CD4-positive, alpha-beta T cell treated with Interleukin-2 at 100 ng/mL for 4 hours (primary cell): Measurements from ENCODE around the gene IQSEC1.

Experiments used
- DNase-seq: peaks from one replicate; pipeline ENCODE4 v3.0.0-alpha.2; 2020; ENCODE audit warnings: low spot score

Gene IQSEC1

DNA sequence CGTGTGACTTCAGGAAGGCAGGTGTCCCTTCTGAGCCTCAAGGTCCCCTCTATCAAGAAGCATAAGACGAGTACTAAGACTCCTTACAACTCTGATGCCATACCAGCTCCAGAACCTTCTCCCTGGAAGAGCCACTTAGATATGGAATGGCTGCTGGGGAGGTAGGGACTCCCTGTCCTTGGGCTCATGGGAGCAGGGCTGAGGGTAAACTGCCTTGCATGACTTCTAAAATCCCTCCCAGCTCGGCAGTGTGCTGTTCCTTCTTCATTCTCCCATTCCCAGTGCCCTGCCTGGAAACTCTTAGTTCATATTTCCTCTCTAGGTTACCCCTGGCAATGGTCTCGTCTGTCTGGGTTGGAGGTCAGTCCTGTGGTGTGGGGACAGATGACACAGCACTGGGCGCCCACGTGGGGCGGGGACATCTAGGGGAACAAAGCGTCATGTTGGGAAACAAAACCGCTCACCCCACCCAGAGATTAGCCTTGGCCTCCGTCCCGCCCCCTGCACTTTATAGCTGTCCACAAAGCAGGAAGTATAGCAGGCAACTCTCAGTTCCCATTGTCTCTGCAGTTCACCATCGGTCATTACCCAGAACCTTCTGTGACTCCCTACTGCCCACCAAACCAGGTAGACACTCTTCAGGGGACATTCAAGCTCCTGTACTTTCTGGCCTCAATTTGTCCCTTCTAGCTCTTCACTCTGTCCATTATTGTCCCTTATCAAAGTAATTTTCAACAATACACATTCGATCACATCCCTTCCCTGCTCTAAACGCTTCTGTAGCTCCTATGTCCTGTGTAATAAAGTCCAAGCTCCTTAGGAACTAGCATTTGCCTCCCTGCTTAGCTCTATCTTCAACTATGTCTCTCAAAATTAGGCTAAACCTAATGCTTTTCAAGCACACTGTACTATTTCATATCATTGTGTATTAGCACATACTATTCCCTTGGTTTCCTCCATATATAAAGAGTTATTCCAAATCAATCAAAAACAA, 73.8 kb downstream of the IQSEC1 start:
- peak; percentile 32 for DNase-seq

DNA sequence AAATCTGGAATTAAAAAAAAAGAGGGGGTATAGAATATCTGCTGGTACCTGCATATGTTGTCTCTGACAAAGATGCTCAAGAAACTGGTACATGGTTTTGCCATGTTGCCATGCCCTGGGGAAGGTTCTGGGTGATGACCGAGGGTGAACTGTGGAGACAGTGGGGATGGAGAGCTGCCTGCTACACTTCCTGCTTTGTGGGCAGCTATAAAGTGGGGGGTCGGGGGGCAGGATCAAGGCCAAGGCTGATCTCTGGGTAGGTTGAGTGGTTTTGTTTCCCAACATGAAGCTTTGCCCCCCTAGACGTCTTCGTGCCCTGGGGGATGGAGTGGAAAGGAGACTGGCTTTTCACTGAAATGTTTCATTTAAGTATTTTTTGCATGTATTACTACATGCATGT, 74.6 kb downstream of the IQSEC1 start:
- DNase-seq, result no peak

DNA sequence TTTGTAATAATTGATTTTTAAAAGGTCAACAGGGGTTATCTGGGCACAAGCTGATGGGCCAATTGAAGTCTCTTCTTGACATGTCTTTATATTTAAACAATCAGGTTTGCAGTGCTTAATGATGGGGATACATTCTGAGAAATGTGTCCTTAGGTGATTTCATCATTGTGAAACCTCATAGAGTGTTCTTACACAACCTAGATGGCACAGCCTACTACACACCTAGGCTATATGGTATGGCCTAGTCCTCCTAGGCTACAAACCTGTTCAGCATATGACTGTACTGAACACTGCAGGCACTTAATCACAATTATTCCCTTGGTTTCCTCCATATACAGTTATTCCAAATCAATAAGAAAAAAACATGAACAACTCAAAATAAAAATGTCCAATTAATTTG, 75.8 kb downstream of the IQSEC1 start:
- no peak for DNase-seq

DNA sequence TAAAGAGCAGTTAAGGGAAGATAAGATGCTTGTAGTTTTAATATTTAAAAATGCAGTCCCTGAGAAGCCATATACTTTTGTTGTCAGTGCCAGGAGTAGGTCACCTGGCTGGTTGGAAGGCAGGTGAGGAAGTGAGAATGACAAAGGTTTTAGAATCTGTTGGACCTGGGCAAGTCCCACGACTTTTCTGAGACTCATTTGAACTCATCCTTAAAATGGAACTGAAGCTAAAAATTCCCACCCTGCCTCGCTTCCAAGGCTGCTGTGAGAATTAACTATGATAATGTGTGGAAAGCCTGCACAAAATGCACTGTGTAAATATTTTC, 77.1 kb downstream of the IQSEC1 start:
- DNase-seq, result no peak

DNA sequence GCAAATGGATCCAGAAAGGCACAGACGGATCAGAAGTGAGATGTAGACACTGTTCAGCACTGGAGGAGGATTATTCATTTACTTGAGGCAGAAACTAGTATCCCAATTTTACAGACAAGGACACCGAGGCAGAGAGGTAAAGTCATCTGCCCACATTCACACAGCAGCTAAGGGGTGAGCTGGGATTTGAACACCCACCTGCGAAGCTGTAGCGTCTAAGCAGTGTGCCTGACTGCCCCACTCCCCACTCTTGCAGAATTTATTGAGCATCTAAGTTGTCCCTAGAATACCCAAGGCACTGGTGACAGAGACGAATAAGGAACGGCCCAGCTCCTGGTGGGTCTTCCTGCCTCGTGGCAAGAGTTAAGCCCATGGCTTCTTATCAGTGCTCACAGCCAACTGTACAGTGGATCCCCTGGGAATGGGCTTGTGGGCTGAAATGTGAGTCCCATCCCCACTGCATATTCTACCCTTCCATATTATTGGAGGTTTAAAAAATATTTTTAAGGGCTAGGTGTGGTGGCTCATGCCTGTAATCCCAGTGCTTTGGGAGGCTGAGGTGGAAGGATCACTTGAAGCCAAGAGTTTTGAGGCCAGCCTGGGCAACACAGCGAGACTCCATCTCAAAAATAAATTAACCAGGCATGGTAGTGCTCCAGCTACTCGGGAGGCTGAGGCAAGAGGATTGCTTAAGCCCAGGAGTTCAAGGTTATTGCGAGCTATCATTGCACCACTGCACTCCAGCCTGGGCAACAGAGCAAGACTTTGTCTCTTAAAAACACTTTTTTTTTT, 77.6 kb downstream of the IQSEC1 start:
- DNase-seq, result no peak

DNA sequence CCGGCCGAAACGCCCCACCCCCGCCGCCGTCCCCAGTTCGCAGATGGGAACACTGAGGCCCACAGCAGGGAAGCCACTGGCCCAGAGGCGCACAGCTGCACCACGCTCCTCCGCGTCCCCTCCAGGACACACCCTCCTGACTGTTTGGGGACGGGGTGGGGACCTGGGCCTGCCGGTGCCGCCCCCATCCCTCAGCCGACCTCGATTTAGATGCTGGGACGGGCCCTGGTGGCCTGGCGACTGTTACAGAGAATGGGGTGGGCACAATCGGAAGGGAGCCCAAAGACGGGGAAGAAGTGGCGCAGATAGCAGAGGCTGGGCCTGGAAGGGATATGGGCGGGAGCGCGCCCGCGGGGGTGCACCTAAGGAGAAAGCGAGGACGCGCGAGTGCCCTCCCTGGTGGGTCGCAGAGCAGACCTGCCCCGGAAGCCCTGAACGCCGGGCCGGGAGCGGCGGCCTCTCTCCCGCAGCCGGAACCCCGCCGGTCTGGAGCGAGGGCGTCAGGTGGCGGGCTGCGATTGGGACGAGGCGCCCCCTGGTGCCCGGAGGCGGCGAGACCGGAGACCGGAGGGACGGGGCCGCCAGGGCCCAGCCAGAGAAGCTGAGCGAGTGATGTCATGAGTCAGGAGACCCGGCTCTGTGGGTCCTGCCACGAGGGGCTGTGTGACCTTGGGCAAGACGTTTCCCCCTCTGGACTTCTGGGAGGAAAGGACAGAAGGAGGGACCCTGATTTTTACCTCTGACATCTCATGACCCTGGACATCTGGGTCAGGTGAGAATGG, 78.4 kb downstream of the IQSEC1 start:
- DNase-seq, result peak; percentile 84

DNA sequence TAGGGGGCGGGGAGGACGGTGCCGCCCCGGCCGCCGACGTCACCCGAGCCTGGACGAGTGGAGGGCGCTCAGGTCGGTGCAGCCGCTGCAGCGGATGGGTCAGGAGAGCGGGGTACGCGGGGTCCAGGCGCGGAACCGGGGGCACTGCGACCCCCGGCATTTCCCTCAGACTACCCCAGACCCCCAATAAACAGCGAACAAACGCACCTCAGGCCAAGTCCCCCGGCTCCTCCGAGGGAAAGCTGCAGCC, 78.9 kb downstream of the IQSEC1 start:
- DNase-seq, result no peak

DNA sequence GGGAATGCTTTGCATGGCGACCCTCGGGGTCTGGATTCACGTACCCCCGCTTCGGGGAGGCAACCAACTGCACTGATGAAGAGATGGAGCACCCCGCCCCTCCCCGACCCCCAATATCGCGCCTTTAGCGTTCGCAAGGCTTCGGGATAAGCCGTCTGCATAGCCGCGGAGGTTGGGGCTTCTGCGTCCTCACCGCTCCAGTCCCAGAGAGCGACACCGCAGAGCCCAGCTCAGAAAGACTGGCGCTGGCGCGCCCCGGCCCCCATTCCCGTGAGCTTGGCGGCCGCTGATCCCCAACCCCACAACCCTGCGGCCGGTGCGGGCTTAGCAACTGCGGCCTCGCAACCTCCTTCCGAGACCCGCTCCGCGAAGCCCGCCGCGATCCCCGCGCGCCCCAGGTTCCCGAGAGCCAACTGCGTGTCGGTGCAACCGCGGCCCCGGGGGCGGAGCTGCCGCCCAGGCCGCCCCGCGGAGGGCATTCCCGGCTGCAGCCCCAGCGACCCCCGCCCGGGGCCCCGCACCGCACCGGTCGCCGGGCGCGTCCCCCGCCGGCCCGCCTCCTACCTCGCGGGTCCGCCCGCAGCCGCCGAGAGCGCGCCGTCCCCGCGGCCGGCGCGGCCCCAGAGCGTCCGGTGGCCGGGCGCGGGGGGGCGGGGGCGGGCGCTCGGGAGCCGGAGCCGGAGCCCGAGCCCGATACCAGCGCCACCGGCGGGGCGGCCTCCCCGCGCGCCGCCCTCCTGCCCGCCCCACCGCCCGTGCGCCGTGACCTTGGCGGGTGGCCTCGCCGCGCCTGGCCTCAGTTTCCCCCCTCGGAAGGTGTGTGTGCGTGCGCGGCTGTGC, 79.5 kb downstream of the IQSEC1 start:
- DNase-seq, result no peak

DNA sequence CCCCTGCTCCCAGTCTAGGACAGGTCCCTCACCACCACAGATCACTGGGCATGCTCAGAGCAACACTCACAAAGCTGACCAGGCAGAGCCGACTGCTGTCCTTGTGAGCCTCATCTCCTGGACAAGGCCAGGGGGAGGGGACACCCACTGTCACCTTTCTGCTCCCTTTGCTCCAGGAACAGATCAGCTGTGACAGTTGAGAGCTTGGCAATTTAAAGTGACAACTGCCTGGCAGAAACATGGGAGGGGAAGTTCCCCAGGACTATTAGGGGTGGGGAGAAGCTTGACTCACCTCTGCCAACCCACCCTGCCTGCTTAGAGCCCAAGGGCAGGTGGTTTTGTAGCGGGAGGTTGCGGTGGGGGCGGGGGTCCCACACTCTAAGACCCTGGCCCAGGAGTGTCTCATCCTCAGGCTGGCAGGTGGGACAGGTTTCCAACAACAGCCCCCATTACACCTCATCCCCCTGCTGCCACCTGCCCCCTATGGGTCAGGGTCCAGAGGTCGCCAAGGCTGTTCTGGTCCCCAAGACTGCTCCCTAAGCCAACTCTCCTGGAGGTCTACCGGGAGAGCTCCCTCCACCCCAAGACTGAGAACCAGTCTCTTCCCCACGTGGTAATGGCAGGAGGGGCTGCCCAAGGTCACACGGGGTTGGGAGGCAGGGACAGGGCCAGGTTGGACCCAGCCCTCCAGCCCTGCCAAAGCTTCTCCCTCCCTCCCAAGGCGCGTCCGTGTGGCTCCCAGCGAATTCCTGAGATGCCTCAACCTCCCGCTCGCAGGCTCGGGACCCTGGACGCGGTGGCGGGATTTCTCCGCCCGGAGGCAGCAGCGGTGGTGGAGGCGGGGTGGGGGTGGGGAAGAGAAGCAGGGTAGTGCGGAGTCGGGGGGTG, 80.4 kb downstream of the IQSEC1 start:
- DNase-seq, result no peak

DNA sequence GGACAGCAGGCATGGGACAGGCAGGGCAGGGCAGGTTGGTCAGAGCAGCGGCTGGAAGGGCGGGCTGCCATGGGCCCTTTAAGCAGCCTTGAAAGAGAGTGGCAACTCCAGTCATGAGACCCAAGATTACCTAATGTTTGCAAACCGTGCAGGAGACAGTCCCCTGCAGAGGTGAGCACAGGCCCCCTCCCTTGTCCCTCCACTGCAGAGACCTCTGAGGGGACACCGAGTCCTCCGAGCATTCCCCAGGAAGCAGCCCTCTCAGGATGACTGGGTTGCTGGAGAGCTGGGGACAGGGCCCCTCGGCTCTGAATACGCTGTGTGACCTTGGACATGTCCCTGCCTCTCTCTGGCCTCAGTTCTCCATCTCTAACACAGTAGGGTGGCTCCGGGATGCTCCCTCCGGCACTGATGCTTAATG, 81.4 kb downstream of the IQSEC1 start:
- DNase-seq, result no peak

DNA sequence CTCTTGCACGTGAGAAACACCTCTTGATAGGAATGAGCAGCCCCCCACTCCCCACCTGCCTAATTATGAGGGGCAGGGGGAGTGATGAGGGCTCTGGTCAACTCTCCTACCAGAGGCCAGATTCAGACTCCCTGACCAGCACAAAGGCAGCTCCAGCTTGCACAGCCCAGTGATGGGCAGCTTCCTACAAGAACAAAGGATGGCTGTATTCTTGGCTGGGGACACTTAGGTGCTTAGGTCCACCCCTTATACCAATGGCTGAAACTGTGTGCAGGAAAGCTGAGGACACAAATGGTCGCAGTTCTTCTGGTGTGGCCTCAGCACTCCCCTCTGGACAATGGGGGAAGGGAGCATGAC, 81.8 kb downstream of the IQSEC1 start:
- no peak for DNase-seq

DNA sequence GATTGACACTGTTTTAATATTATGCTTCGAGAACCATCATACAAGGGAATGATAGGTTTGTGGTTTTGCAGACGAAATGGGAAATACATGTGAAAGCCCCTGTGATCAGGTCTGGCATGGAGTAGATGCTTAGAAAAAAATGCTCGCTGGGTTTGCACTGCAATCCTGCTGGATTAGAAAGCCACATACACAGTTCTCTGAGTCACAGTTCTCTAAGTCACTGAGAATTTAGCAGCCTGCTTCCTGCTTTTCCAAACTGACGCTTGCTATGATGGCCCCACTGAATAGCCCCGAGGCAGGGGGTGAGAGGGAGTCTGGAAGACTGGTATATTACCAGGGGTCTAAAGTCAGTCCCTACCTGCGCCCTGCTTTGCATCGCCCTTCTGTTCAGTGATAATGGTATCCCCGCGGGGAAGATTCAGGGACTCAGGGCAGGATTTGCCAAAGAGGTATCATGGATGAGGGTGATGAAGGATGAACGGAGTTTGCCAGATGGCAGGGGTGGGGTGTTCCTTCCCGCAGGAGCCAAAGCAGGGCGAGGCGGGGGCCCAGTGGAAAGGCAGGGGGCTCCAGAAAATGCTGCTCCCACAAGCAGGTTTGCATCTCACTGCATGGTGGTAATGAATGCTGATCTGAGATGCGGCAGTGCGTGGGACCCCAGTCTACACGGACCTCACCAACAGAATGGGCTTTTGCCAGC, 82.3 kb downstream of the IQSEC1 start:
- no peak for DNase-seq

DNA sequence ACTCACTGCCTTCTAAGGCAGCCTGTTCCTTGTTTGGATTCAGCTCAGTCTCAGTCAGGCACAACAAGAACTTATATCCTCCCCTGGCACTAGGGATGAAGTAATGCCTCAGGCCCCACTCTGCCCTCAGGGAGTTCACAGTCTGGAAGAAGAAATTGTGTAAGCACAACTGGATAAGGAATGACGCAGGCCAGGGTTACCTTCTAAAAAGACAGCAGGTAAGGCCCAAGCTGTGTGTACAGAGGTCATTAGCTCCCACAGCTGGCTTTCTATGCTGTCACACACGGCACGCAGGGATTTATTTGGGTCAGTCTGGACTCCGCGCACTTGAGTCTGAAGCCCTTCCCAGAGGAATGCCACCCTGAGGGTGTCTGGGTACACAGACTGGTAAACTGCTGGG, 82.9 kb downstream of the IQSEC1 start:
- DNase-seq, result no peak

DNA sequence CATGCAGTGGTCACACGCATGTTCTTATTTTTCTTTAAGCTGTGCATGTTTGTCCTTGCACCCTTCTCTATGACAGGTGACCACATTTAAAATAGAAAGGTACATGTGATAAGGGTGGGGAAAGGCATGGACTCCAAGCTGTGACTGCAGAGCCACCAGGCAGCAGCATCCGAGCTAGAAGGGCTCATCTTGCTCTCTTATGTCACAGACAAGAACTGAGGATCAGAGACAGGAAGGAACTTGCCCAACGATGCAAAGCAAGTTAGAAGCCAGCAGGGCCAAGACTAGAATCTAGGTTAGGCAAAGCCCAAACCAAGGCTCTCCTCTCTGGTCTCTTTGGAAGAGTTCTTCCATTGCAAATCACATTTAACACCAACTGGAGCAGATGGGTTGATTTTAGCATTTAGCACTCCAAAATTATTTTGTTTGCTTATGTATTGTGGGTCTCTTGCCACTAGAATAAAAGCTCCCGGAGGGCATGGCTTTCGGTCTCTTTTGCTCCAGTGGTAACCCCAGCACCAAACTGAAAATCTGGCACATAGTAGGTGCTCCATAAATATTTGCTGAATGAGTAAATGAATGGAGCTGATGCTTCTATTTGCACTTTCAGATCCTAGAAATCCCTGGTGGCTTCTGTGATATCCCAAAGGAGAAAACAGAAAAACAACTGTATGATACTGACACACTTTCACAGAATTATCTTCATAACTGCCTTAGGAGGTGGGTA, 84.3 kb downstream of the IQSEC1 start:
- DNase-seq, result no peak

DNA sequence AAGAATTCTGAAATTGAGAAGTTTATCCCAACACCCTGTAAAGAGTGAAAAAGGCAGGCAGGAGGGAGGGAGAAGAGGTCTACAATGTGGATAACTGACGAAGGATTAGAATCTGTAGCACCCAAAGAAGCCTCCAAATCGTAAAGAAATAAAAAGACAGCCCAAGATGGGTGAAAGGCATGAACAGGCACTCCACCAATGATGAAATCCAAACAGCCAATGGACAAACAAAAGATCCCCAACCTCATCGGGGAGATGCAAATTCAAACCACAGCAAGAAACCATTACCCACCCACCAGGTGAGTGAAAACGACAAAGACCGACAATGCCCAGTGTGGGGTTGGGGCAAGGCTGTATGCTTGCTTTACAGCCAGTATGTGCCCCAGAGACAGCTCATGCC, 85.6 kb downstream of the IQSEC1 start:
- no peak for DNase-seq

DNA sequence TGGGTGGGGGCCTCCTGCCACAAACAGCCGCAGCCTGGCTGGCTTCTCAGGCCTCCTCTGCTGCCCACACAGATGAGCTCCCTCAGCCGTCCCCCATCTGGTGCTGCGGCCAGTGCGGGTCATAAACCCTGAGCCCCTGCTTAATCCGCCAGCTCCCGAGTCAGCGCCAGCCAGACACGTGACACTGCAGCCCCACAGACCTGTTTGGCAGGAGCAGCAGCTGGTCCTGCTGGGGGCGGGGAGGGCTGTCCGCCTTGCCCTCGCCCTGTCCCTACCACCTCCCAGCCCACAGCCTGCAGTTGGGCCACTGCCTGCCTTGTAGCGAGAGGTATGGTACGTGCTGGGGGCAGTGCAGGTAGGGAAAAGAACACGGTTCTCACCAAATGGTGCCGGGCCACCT, 86.2 kb downstream of the IQSEC1 start:
- DNase-seq, result no peak

DNA sequence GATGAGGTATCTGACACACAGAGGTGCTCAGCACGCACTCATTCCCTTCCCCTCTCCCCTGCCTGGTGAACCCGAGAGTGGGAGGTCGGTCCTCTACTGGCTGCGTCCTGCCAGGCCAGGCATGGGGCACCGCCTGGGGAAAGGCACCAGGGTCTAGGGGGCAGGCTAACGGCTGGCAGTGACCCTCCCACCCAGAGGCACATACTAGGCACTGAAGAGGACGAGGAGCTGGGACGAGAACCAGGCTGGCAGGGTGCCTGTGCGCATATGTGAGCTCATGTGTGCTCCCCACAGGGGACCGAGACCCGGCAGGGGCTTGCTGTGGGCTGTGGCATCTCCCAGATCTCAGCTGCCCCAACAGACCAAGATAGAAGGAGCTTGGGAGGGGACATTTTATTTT, 86.7 kb downstream of the IQSEC1 start:
- DNase-seq, result no peak

DNA sequence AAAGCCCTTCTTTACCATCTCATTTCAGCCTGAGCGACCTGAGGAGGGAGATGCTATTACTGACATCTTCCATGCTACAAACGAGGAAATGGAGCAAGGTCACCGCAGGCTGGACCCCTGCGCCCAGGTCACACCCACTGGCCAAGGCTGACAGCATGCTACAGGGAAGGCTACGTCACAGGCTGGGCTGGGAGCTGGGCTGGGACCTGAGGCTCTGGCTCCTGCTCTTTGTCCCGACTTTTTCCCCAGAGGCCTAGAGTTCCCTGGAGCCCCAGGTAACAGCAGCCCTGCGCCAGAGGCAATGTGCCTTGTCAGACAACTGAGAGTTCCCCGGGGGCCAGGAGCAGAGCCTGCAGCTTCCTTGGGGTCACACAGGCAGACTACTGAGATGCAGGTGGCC, 87.2 kb downstream of the IQSEC1 start:
- no peak for DNase-seq

DNA sequence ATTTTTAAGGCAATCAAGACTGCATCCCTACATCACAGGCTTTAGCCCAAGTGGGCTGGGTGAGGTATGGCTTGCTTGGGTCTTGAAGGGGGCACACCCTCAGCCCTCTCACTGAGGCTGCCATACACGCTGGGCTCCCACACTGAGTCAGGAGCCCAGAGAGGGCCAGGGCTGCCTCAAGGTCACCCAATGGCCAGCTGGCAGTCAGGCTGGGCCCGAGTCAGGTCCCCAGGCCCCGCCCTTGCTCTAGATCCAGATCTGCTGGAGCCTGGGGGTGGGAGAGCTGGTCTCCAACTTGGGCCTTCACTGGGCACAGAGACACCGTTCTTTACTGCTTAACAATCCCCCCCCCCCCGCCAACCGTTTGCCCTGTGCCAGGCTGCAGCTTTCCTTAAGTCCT, 88.1 kb downstream of the IQSEC1 start:
- no peak for DNase-seq
